Activated CD8-positive, alpha-beta memory T cell treated with anti-CD3 and anti-CD28 coated beads for 1 hour (primary cell): ENCODE results near the gene ZNF230.
A peak's percentile ranks its signal among the peaks of the same experiment; 100 is the strongest.

Source experiments
- DNase-seq, 2 donors: peaks; one replicate each; pipeline ENCODE4 v3.0.0-alpha.2; 2020; ENCODE audit warnings: low read depth in 1 of 2; ENCODE audit errors: extremely low read depth in 1 of 2

The ZNF230 gene

GRCh38 chr19:44002566-44003460 lies at the start of gene ZNF230:
TSS of gene ZNF230 (plus strand) at chr19:44002957. CDS start at chr19:44007079, 4,122 bp downstream.
- DNase-seq, result peak; percentile 60 to 65

- no peak for DNase-seq
Observed at GRCh38 chr19:43956827-43957226, 45.9 kb upstream of the ZNF230 start.

- DNase-seq, result no peak
Observed at GRCh38 chr19:43957891-43958290, 44.9 kb upstream of the ZNF230 start.

- no peak for DNase-seq
Observed at GRCh38 chr19:43960411-43960810, 42.3 kb upstream of the ZNF230 start.

GRCh38 chr19:43966079-43966694 lies 36.6 kb upstream of the ZNF230 start:
- DNase-seq, result no peak

GRCh38 chr19:43976732-43977131 lies 26.0 kb upstream of the ZNF230 start:
- no peak for DNase-seq

GRCh38 chr19:43983544-43983911 lies 19.2 kb upstream of the ZNF230 start:
- DNase-seq, result no peak

- DNase-seq, result peak; percentile 38 to 41
Observed at GRCh38 chr19:43983912-43984686, 18.7 kb upstream of the ZNF230 start, which contains the start of gene ZNF155. TSS of gene ZNF155 (plus strand) at chr19:43984188. CDS start at chr19:43988544, 4,356 bp downstream.

GRCh38 chr19:43984687-43985000 lies 18.1 kb upstream of the ZNF230 start:
- DNase-seq, result no peak

- no peak for DNase-seq
Observed at GRCh38 chr19:43997631-43998290, 5.0 kb upstream of the ZNF230 start.

- DNase-seq, result no peak
Observed at GRCh38 chr19:44002212-44002565, 568 bp upstream of the ZNF230 start.

GRCh38 chr19:44003461-44004009 lies 778 bp downstream of the ZNF230 start:
- no peak for DNase-seq

GRCh38 chr19:44005973-44006372 lies 3.2 kb downstream of the ZNF230 start:
- no peak for DNase-seq

GRCh38 chr19:44007473-44007872 lies 4.7 kb downstream of the ZNF230 start:
- DNase-seq, result no peak

GRCh38 chr19:44010468-44010867 lies 7.7 kb downstream of the ZNF230 start:
- DNase-seq, result no peak

- DNase-seq, result no peak
Observed at GRCh38 chr19:44019498-44019897, 16.7 kb downstream of the ZNF230 start.

- DNase-seq, result no peak
Observed at GRCh38 chr19:44021221-44021620, 18.5 kb downstream of the ZNF230 start.

GRCh38 chr19:44024900-44025216 lies 22.1 kb downstream of the ZNF230 start:
- no peak for DNase-seq

- peak; percentile 54 to 59 for DNase-seq
Observed at GRCh38 chr19:44025217-44025936, 22.6 kb downstream of the ZNF230 start, which contains the start of gene ZNF222. TSS of gene ZNF222 (plus strand) at chr19:44025379. CDS start at chr19:44025437, 58 bp downstream.

- no peak for DNase-seq
Observed at GRCh38 chr19:44026622-44027021, 23.9 kb downstream of the ZNF230 start.
